NB4 (cell line): ENCODE data around the gene FCRL2.
A peak's percentile ranks its signal among the peaks of the same experiment; 100 is the strongest.

Experiments
- DNase-seq: peaks from one replicate; pipeline ENCODE4 v3.0.0; 2010; ENCODE audit warnings: low read depth
- H3K4me3 ChIP-seq: one replicate; pipeline ENCODE4 v1.5.1; 2011; ENCODE audit warnings: mild to moderate bottlenecking, low read depth, low read length, moderate library complexity
- MYC ChIP-seq: IDR thresholded peaks from 2 replicates; pipeline ENCODE4 v1.6.1; 2011; ENCODE audit warnings: low read depth, low read length
- POLR2A ChIP-seq: IDR thresholded peaks from 2 replicates; pipeline ENCODE4 v1.6.1; 2011; ENCODE audit warnings: mild to moderate bottlenecking; ENCODE audit not compliant: insufficient read length; ENCODE audit errors: extremely low read depth
- TF ChIP-seq, protein P1 (sequence below): IDR thresholded peaks from 2 replicates; pipeline ENCODE4 v1.6.1; 2011; ENCODE audit warnings: low read depth, low read length
- TF ChIP-seq, protein P2 (sequence below): IDR thresholded peaks from one replicate; pipeline ENCODE4 v1.5.1; 2012; ENCODE audit warnings: low read depth, low read length

Gene FCRL2

DNA sequence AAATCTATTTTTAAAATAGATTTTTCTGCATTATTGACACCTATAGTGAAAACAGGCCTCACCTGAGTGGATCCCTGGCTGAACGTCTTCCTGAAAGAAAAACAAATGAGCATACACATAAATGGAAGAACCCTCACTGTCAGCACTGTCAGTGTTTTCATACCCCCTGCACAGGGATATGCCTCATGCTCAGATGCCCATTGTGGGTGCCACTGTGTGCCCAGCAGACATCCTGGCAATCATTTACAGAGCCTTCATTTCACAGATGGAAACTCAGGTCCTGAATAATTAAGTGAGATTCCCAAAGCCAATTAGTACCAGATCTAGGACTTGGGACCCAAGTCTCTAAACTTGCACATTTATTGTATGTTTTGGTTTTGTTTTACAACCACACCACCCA is 23.1 kb upstream of the FCRL2 start:
- DNase-seq = no peak
- TF ChIP-seq POLR2A (no peak), MYC (no peak)
- TF ChIP-seq, protein P1, sequence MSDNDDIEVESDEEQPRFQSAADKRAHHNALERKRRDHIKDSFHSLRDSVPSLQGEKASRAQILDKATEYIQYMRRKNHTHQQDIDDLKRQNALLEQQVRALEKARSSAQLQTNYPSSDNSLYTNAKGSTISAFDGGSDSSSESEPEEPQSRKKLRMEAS = no peak
- TF ChIP-seq, protein P2, sequence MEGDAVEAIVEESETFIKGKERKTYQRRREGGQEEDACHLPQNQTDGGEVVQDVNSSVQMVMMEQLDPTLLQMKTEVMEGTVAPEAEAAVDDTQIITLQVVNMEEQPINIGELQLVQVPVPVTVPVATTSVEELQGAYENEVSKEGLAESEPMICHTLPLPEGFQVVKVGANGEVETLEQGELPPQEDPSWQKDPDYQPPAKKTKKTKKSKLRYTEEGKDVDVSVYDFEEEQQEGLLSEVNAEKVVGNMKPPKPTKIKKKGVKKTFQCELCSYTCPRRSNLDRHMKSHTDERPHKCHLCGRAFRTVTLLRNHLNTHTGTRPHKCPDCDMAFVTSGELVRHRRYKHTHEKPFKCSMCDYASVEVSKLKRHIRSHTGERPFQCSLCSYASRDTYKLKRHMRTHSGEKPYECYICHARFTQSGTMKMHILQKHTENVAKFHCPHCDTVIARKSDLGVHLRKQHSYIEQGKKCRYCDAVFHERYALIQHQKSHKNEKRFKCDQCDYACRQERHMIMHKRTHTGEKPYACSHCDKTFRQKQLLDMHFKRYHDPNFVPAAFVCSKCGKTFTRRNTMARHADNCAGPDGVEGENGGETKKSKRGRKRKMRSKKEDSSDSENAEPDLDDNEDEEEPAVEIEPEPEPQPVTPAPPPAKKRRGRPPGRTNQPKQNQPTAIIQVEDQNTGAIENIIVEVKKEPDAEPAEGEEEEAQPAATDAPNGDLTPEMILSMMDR = no peak
- H3K4me3 ChIP-seq = no peak overlapping the region

DNA sequence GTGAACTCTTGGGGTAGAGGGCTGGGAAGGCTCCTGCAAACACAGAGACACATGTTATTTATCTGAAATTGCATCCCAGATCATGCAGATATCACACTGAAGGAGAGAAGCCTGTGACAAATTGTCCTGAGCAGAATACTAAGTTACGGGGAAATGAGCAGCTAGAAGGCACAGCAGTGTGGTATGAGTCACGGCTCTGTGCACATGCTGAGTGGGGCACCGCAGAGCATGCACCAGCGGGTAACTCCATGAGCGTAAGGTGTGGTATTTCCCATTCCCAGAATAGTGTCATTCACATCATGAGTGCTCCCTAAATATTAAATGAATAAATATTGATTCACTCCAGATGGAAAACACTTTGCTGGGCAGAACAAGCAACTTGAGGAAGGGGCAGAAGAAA is 21.3 kb upstream of the FCRL2 start:
- TF ChIP-seq POLR2A (no peak), MYC (no peak)
- TF ChIP-seq, protein P2 = no peak
- TF ChIP-seq, protein P1 = no peak
- no peak overlapping the region for H3K4me3 ChIP-seq
- no peak for DNase-seq

DNA sequence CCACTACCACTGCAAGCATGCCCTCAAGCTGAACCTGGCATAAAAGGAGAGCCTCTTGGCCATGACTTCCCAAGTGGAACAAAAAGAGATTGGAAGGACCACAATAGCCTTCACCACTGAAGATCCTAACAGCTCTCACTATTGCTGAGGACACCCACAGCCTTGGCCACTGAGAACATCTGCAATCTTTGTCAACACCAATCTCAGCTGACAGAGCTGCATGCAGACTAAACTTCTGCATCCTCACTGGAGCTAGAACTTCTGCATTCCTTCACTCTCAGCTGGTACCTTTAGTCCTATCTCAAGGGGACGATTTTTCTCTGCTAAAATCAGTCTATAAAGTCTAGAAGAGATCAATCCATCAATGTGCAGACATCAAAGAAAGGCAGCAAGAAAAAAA is 8.3 kb upstream of the FCRL2 start:
- H3K4me3 ChIP-seq = no peak overlapping the region
- TF ChIP-seq MYC (no peak), POLR2A (no peak)
- TF ChIP-seq, protein P1 = no peak
- TF ChIP-seq, protein P2 = no peak
- DNase-seq = no peak

DNA sequence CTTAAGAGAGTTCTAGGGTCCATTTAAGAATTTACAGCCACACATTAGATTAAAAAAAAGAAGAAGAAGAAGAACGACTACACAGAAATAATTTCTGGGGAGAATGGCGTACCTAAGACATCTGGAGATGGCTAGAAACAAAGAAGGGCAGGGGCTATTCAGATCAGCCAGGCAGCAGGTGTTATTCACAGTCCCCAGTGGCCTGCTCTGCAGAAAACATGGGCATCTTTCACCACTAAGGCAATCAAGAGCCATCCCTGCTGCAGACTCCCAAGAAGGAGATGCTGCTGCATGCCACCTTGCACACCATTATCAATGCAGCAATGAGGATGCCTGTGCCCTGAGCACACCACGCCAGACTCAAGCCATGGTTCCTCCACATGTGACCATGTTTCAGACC is 7.9 kb upstream of the FCRL2 start:
- DNase-seq = no peak
- TF ChIP-seq, protein P2 = no peak
- TF ChIP-seq, protein P1 = no peak
- TF ChIP-seq POLR2A (no peak), MYC (no peak)
- no peak overlapping the region for H3K4me3 ChIP-seq

DNA sequence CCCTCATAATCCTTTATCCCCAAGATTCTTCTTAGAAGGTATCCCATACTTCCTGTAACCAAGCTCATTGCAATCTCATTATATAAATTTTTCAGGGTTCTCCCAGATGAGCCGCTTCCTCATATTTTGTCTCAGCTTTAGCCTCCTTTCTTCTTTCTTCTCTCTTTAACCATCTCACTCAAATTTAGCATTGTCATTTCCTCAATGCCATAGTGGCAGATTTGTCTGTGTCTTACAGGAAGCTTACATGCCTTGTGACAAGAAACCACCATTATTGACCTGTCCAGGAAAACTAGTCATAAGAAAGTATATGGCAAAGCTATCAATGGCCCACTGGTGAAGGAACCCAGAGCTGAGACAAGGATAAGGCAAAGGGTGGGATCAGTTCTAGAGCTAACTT is 6.0 kb upstream of the FCRL2 start:
- peak; percentile 2 for DNase-seq
- TF ChIP-seq, protein P1 = no peak
- TF ChIP-seq, protein P2 = no peak
- TF ChIP-seq MYC (no peak), POLR2A (no peak)
- no peak overlapping the region for H3K4me3 ChIP-seq

DNA sequence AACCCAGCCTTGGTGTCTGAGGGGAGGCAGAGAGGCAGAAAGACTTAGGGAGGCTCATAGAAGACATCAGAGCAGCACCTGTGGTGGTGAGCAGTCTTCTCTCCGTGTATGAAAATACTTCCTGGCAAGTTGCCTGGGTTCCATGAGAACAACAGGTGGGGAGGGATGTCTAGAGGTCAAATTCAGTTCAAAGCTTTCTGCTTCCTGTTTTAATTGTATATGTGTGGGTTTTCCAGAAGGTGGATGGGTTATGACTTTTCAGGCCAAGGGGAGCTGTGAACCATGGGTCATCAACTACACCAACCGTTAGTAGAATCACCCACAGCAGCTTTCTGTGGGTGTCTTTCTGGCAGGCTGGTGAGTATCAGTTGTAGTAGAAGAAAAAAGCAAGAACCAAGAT is 4.1 kb upstream of the FCRL2 start:
- H3K4me3 ChIP-seq = no peak overlapping the region
- TF ChIP-seq, protein P1 = no peak
- no peak for TF ChIP-seq MYC
- no peak for TF ChIP-seq POLR2A
- TF ChIP-seq, protein P2 = no peak

More for the DNA sequence above, 4.1 kb upstream of the FCRL2 start:
- no peak for DNase-seq
